NB4 (cell line): ENCODE data around the gene SCIMP.

Experiments used
- CTCF ChIP-seq: IDR thresholded peaks from one replicate; pipeline ENCODE4 v1.5.1; 2012; ENCODE audit warnings: low read depth, low read length
- POLR2A ChIP-seq: IDR thresholded peaks from 2 replicates; pipeline ENCODE4 v1.6.1; 2011; ENCODE audit warnings: mild to moderate bottlenecking; ENCODE audit not compliant: insufficient read length; ENCODE audit errors: extremely low read depth

- no peak for TF ChIP-seq CTCF
- TF ChIP-seq POLR2A = no peak
These were observed 49.1 kb upstream of the SCIMP start for GRCh38 chr17:5283571-5284315.
